ENCODE results near the gene CNIH1.
"Not testable (repeated sequence)": the region's sequence is repeated elsewhere in the genome, so short reads cannot be mapped to it uniquely, and the experiment has no call there.

CNIH1 gene

GRCh38 chr14:54467280-54467679, 26.1 kb upstream of the CNIH1 start:
- DNase-seq (ENCODE audit: low spot score), result no peak

- DNase-seq (ENCODE audit: low spot score), result no peak
These were observed 24.5 kb upstream of the CNIH1 start for GRCh38 chr14:54465654-54466053.

GRCh38 chr14:54462048-54462447, 20.9 kb upstream of the CNIH1 start:
- DNase-seq (ENCODE audit: low spot score), result no peak

- no peak for DNase-seq (ENCODE audit: low spot score)
These were observed 17.9 kb upstream of the CNIH1 start for GRCh38 chr14:54459106-54459505.

DNA sequence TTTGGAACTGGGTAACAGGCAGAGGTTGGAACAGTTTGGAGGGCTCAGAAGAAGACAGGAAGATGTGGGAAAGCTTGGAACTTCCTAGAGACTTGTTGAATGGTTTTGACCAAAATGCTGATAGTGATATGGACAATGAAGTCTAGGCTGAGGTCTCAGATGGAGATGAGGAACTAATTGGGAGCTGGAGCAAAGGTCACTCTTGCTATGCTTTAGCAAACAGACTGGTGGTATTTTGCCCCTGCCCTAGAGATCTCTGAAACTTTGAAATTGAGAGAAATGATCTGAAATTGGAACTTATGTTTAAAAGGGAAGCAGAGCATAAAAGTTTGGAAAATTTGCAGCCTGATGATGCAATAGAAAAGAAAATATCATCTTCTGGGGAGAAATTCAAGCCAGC, 17.4 kb upstream of the CNIH1 start:
- DNase-seq (ENCODE audit: low spot score), result not testable (repeated sequence)

- DNase-seq (ENCODE audit: low spot score), result no peak
These were observed 16.4 kb upstream of the CNIH1 start for GRCh38 chr14:54457609-54457996.

- not testable (repeated sequence) for DNase-seq (ENCODE audit: low spot score)
These were observed 15.8 kb upstream of the CNIH1 start for GRCh38 chr14:54456820-54457608.

DNA sequence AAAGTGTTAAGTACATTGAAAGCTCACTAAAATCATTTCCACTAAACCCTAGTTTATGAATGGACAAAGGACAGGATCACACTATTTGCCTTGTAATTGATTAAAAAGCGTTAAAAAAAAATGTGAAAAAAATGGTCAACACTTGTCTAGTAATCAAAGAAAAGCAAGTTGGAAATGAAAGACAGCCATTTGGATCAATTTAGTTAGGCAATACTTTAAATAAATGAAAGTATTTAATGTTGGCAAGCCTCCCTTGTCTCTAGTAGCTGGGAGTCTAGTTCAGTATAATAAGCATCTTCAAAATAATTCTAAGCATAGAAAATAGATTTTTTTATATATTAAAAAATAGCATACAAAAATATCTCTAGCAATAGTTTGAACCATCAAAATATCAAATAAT, 14.2 kb upstream of the CNIH1 start:
- no peak for DNase-seq (ENCODE audit: low spot score)

DNA sequence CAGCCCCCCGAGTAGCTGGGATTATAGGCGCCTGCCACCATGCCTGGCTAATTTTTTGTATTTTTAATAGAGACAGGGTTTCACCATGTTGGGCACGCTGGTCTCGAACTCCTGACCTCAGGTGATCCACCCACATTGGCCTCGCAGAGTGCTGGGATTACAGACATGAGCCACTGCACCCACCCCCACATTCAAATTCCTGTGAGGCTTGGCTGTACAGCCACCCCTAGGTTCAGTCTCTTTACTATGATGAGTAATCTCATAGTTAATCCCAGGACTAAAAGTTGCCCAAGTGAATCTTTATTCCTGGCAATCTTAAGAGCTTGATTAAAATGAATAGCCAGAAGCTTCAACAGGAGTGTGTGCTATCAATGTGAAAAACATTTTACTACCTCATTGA, 12.8 kb upstream of the CNIH1 start:
- not testable (repeated sequence) for DNase-seq (ENCODE audit: low spot score)

- DNase-seq (ENCODE audit: low spot score), result no peak
These were observed 12.1 kb upstream of the CNIH1 start for GRCh38 chr14:54453252-54453651.

DNA sequence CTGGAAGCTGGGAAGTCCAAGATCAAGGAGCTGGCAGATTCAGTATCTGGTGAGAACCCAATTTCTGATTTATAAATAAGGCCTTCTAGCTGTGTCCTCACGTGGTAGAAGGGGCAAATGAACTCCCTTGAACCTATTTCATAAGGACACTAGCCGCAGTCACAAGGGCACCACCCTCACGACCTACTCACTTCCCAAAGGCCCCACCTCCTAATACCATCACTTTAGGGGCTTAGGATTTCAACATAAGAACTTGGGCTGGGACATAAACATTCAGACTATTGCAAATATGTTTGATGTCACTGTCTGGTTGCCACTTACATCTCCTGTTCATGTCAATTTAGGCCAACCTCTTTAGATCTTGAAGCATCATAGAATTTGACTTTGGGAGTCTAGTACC, 10.8 kb upstream of the CNIH1 start:
- DNase-seq (ENCODE audit: low spot score), result no peak

DNA sequence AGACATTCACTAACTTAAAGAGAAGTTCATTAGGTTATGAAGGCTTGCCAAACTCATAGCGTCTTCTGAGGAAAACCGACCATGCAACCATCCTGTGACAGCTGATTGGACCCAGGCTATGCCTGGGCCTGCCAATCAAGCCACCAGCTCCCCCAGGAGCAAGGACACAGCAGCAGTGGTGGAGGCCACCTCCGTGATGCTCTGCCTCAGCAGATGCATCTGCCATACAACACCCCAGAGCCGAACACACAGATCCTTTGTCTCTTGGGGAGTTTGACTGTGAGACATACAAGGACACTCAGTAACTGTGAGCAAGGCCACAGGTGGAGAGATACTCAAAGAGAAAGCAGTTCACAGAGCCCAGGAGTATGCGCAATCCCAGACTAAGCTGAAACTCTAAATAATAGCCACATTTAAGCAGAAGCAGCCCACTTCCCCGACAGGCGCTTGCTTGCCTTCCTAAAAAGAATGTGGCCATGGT, 10.0 kb upstream of the CNIH1 start:
- DNase-seq (ENCODE audit: low spot score), result no peak

DNA sequence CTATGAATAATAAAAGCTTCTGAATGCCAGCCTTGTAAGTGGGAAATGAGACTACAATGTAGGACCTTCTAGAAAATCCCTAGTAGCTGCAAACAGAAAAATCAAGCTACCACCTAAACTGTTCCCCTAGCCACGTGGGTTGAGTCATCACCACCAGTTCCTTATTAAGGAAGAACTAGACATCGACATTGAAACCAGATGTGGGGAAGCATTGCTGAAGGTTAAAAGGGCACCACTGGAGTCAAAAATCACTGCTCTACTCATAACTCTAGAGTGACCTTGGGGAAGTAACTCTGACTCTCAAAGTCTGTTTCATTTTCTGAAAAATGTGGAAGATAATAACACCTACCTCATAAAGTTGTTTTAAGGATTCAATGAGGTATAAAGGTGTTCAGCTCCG, 9.4 kb upstream of the CNIH1 start:
- no peak for DNase-seq (ENCODE audit: low spot score)

DNA sequence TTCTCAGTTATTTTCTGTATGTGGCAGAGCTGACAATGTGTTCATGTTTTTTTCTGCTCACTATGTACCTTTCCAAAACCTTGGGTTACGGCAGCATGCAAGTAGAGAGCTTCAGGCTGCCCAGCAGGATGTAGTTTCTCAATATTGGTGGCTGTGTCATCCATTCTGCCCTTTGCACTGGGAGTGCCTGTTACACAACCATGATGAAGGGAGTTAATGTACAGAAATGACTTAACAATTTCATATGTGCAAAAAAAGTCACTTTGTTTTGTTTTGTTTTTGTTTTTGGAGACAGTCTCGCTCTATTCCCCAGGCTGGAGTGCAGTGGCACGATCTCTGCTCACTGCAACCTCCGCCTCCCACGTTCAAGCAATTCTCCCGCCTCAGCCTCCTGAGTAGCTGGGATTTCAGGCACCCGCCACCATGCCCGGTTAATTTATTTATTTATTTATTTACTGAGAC, 6.1 kb upstream of the CNIH1 start:
- no peak for DNase-seq (ENCODE audit: low spot score)

DNA sequence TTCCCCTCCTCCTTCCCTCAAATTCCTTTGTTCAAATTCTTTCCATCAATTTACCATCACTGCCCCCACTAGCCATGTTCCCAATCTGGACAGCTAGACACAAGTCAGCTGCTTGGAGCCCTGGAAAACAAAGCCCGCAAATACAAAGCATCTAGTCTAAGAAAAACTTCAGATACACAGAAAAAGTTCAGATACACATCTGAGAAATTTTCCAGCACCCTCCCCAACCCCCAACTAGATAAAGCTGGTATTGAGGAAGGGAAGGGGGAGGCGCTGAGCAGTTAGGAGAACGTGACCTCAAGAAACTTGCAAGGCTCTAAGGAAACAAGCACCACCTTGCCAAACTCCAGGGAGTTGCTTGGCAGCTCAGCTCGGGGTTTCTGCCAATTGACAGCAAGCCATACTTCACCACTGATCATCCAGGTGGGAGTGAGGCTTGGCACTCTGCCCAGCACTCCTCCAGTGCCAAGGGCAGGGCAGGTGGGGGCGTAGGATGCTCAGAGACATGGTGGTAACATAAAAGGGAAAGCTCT, 5.1 kb upstream of the CNIH1 start:
- DNase-seq (ENCODE audit: low spot score), result no peak

DNA sequence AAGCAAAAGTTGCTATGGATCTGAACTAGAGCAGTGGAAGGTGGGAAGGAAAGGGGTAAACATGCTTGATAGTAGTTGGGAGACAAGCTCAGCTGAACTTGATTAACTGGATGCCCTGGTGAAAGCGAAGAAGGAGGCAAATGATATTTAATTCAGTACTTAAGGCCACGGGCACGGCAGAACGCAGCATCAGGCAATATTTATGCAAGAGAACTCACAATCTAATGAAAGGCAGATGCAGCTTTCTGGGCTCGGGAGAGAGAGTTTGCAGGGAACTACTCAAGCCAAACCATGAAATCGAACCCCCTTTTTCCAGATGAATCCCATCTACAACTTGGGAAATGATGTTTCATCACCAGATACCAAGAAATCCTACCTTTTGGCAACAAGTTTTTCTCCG, 3.5 kb upstream of the CNIH1 start:
- DNase-seq (ENCODE audit: low spot score), result no peak

GRCh38 chr14:54443981-54444380, 2.8 kb upstream of the CNIH1 start:
- DNase-seq (ENCODE audit: low spot score), result no peak

DNA sequence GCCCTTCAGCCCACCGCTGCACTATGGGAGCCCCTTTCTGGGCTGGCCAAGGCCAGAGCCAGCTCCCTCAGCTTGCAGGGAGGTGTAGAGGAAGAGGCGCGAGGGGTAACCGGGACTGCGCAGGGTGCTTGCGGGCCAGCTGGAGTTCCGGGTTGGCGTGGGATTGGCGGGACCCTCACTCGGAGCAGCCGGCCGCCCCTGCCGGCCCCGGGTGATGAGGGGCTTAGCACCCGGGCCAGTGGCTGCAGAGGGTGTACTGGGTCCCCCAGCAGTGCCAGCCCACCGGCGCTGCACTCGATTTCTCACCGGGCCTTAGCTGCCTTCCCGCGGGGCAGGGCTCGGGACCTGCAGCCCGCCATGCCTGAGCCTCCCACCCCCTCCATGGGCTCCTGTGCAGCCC, 1.8 kb upstream of the CNIH1 start:
- DNase-seq (ENCODE audit: low spot score), result not testable (repeated sequence)

DNA sequence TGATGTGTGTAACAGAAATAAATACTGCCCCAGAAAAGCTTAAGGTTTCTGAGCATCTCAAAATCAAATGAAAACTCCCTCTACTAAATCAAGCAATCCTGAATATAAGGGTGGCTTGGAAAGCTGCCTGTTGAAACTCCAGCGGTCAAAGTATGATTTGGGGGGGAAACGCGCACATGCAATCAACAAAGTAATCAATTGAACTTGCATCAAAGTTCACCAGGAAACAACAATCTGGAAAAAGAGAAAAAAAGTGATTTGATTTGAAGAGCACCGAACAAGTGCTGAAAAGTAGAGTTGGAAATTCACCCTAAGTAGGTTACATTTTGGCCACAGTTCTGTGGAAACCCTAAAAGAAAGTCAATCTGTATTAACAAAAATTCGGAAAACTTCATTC, 700 bp downstream of the CNIH1 start:
- no peak for DNase-seq (ENCODE audit: low spot score)

DNA sequence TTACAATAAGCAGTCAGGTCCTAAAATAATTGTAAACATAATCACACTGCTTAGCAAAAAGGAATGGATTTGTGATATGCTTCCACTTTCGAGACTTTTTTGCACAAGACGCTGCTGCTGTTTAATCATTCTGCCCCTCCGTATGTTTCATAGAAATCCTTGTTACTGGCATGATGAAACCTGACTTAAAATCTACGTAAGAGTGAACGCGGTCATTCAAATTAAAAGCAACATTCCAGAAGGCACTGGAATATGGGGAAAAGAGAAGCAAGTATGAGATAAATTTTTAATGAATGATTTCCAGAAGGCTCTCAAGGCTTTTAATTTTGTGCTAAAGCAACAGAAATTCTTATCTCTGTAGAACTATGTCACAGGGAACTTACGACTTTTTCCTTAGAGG, 1.1 kb downstream of the CNIH1 start:
- no peak for DNase-seq (ENCODE audit: low spot score)

- DNase-seq (ENCODE audit: low spot score), result no peak
These were observed 2.5 kb downstream of the CNIH1 start for GRCh38 chr14:54438703-54439102.

DNA sequence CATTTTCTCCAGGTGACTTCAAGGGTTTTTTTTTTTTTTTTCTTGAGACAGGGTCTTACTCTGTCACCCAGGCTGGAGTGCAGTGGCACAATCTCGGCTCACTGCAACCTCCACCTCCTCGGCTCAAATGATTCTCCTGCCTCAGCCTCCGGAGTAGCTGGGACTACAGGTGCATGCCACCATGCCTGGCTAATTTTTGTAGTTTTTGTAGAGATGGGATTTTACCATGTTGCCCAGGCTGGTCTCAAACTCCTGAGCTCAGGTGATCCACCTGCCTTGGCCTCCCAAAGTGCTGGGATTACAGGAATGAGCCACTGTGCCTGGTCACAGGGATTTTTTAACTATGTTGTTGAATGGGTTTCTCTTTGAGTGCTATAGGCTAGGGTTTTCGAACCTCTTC, 3.2 kb downstream of the CNIH1 start:
- not testable (repeated sequence) for DNase-seq (ENCODE audit: low spot score)

- no peak for DNase-seq (ENCODE audit: low spot score)
These were observed 5.6 kb downstream of the CNIH1 start for GRCh38 chr14:54435500-54435981.

GRCh38 chr14:54428527-54428926, 12.6 kb downstream of the CNIH1 start:
- DNase-seq (ENCODE audit: low spot score), result no peak
